AG04450 (cell line): ENCODE measurements around the gene TRERF1. TPM values are rescaled to one million over a fixed set of nuclear protein-coding genes. Genes with fewer than 3 reads are reported as not detected.

Source experiments
- CTCF ChIA-PET: fragments of 300-600, 350-600 bp; formaldehyde crosslinking; extraction: SDS; loops from one replicate; lab custom pipeline; 2022; ENCODE audit warnings: antibody characterized with exemption, inconsistent platforms; lab: Charles Lee
- POLR2A ChIA-PET: fragments of 350-600 bp; formaldehyde crosslinking; extraction: SDS; loops from one replicate; lab custom pipeline; 2021; ENCODE audit warnings: antibody characterized with exemption, inconsistent platforms; lab: Yijun Ruan, JAX
- DNase-seq: peaks from one replicate; pipeline ENCODE4 v3.0.0-alpha.2; 2011; ENCODE audit warnings: low read depth, low spot score
- H3K27ac ChIP-seq: one replicate; pipeline ENCODE4 v1.5.1; 2012; ENCODE audit warnings: low read depth, low read length, control low read depth
- H3K27me3 ChIP-seq: one replicate; pipeline ENCODE4 v1.6.0; 2012; ENCODE audit warnings: low read length; ENCODE audit not compliant: control insufficient read depth, insufficient read depth
- H3K4me3 ChIP-seq: 2 replicates; pipeline ENCODE4 v1.5.1; 2011; ENCODE audit warnings: mild to moderate bottlenecking, low read depth, low read length, control low read depth
- H3K9me3 ChIP-seq: 2 replicates; pipeline ENCODE4 v1.5.1; 2012; ENCODE audit warnings: low read length; ENCODE audit not compliant: control insufficient read depth, insufficient read depth
- CTCF ChIP-seq: IDR thresholded peaks from 2 replicates; pipeline ENCODE4 v1.5.1; 2011; ENCODE audit warnings: low read depth, low read length, control low read depth, inconsistent platforms
- polyA plus RNA-seq: library from polyadenylated mRNA; depleted of rRNA; stranded (reverse); fragments of >200 nt; gene quantifications from 2 replicates; pipeline ENCODE4 v1.2.3, GENCODE V29; 2011

Gene TRERF1
- polyA plus RNA-seq, 1 experiment, result 7.3 TPM

DNA sequence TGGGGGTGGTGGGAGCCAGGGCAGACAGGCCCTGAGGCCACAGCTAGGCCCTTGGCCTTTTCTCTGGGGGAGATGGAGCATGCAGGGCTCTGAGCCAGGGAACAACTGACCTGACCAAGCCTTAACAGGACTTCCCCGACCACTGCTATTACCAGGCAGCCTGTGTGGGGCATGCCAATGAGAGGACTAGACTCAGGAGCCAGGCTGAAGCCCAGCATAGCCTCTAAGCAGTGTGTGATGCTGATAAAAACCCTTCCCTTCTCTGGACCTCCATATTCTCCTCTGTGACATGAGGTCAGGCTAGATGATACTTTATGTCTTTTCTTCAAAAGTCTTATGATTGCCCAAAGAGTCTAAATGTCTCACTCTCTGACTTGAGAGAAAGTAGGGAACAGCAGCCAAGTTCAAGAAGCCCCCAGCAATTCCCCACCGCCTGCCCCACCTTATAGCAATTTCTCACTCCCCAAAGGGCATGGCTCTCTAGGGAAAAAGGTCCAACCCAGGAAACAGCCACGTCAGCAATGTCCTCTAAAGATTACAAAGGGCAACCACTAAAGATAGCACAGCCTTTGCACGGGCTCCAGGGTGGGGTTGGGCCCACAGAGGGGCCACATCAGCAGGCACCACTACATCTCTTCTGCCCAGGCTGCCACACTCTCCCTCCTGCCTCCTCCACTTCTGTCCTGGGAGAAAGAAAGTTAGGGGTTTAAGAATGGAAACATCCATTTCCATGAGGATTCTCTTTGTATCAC lies 71.3 kb downstream of the TRERF1 start:
- Histone ChIP-seq H3K4me3 (no peak overlapping the region), H3K9me3 (no peaks in the 10 kb centered on the region), H3K27ac (no peak overlapping the region), H3K27me3 (no peaks in the 10 kb centered on the region)
- TF ChIP-seq CTCF, result no peak
- ChIA-PET POLR2A (no interaction called here), CTCF (interaction anchor here (1.7 kb wide), 1 partner anchor 168 kb away, joined by 6 read pairs; no protein-coding TSS in a partner anchor)
- DNase-seq, result no peak

- ChIA-PET POLR2A (interaction anchor here (0.7 kb wide), 1 partner anchor 12 kb away, joined by 3 read pairs; no protein-coding TSS in a partner anchor), CTCF (interaction anchor here (2.1 kb wide), 1 partner anchor 169 kb away, joined by 8 read pairs; no protein-coding TSS in a partner anchor)
- Histone ChIP-seq H3K9me3 (no peaks in the 10 kb centered on the region), H3K4me3 (no peak overlapping the region), H3K27ac (no peak overlapping the region), H3K27me3 (no peaks in the 10 kb centered on the region)
- DNase-seq, result no peak
- no peak for TF ChIP-seq CTCF
Measured at GRCh38 chr6:42378536-42378935, 73.2 kb downstream of the TRERF1 start.

DNA sequence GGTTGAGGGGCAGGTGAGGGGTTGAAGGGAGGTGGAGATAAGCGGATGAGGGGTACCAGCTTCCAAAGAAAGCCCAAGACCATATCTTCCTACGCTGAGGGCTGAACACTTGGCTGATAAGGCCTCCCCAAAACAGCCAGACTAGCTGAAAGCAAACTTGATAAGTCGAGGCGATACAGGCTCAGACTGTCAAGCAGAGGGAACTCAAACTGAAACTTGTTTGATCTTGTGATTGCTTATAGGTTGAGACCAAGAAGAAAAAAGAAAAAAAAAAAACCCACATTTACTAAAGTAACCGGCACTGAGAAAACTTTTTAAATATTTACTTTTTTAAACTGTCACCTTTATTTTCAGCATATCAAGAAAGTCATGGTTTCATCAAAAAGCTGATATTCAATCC lies 73.6 kb downstream of the TRERF1 start:
- DNase-seq, result no peak
- H3K27ac ChIP-seq, result no peak overlapping the region
- CTCF ChIA-PET, result interaction anchor here (2.1 kb wide), 1 partner anchor 170 kb away, joined by 8 read pairs; no protein-coding TSS in a partner anchor
- H3K9me3 ChIP-seq, result no peaks in the 10 kb centered on the region
- no peak overlapping the region for H3K4me3 ChIP-seq
- POLR2A ChIA-PET, result interaction anchor here (0.7 kb wide), 1 partner anchor 12 kb away, joined by 3 read pairs; no protein-coding TSS in a partner anchor
- H3K27me3 ChIP-seq, result no peaks in the 10 kb centered on the region
- no peak for TF ChIP-seq CTCF

DNA sequence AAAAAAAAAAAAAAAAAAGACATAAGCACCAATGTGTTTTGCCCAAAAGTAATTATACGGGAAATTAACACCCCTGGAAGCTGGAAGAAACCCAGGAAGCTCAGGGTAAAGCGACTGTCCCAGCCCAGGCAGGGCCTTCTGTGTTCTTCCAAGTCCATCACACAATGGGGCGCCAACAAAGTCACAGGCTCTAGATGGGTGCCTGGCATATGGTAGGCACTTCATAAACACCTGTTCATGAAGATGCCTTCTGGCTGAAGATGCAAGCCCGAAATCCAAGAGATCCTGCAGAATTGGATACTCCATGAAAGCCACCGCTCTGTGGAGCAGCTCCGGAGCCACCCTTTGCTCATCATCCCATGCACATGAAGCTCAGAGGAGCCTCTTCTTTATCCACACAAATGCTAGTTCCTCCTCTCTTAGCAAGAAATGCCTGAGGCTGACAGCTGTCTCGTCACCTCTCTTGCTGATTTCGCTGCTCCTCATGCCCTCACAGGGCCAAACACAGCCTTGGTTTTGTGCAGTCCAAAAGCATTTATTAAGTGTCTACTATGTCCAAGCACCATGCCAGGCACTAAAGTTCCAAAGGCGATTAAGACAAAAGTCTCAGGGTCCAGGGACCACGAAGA lies 76.6 kb downstream of the TRERF1 start:
- Histone ChIP-seq H3K4me3 (no peak overlapping the region), H3K27me3 (no peaks in the 10 kb centered on the region), H3K27ac (no peak overlapping the region), H3K9me3 (no peaks in the 10 kb centered on the region)
- DNase-seq, result no peak
- TF ChIP-seq CTCF, result no peak
- ChIA-PET CTCF (interaction anchor here (1.5 kb wide), 2 partner anchors 172 to 173 kb away, joined by 5 to 12 read pairs; no protein-coding TSS in a partner anchor), POLR2A (interaction anchor here (1.8 kb wide), 1 partner anchor 77 kb away, joined by 9 read pairs; the partner anchor contains the start of gene TRERF1)
